GM23248 (cell line): ENCODE measurements around the gene ACTG1. TPM values are rescaled to one million over a fixed set of nuclear protein-coding genes. Genes with fewer than 3 reads are reported as not detected.

ENCODE experiments used
- DNase-seq: peaks from one replicate; pipeline ENCODE4 v3.0.0-alpha.2; 2015
- H2AFZ ChIP-seq: fragments of 200-600 bp; sonication (generic); 2 replicates; pipeline ENCODE4 v1.6.1; 2016; ENCODE audit warnings: antibody characterized with exemption
- H3F3A ChIP-seq: fragments of 200-600 bp; sonication (generic); 2 replicates; pipeline ENCODE4 v1.6.1; 2016; ENCODE audit warnings: mild to moderate bottlenecking, antibody characterized with exemption, mixed run types; ENCODE audit not compliant: insufficient read depth
- H3K27ac ChIP-seq: fragments of 200-600 bp; sonication (generic); 2 replicates; pipeline ENCODE4 v1.5.1; 2016; ENCODE audit warnings: mild to moderate bottlenecking
- H3K27me3 ChIP-seq: fragments of 200-600 bp; sonication (generic); replicated peaks from 2 replicates; pipeline ENCODE4 v1.6.1; 2016; ENCODE audit warnings: mild to moderate bottlenecking; ENCODE audit not compliant: insufficient read depth
- H3K36me3 ChIP-seq: fragments of 200-600 bp; sonication (generic); 2 replicates; pipeline ENCODE4 v1.6.1; 2016; ENCODE audit warnings: low read depth, mild to moderate bottlenecking
- H3K4me1 ChIP-seq: fragments of 200-600 bp; sonication (generic); 2 replicates; pipeline ENCODE4 v1.6.1; 2016; ENCODE audit warnings: mild to moderate bottlenecking; ENCODE audit not compliant: insufficient read depth
- H3K4me2 ChIP-seq: fragments of 200-600 bp; sonication (generic); one replicate; pipeline ENCODE4 v1.6.1; 2016; ENCODE audit warnings: mild to moderate bottlenecking; ENCODE audit not compliant: unreplicated experiment
- H3K4me3 ChIP-seq: fragments of 200-600 bp; sonication (generic); 2 replicates; pipeline ENCODE4 v1.5.1; 2016; ENCODE audit warnings: mild to moderate bottlenecking
- H3K79me2 ChIP-seq: fragments of 200-600 bp; sonication (generic); 2 replicates; pipeline ENCODE4 v1.6.1; 2016; ENCODE audit warnings: mild to moderate bottlenecking; ENCODE audit not compliant: insufficient read depth
- H3K9ac ChIP-seq: fragments of 200-600 bp; sonication (generic); 2 replicates; pipeline ENCODE4 v1.6.1; 2016; ENCODE audit warnings: mild to moderate bottlenecking
- H3K9me2 ChIP-seq: fragments of 200-600 bp; sonication (generic); 2 replicates; pipeline ENCODE4 v1.6.1; 2016; ENCODE audit warnings: mixed run types, mild to moderate bottlenecking, moderate library complexity; ENCODE audit not compliant: insufficient read depth
- H3K9me3 ChIP-seq: fragments of 200-600 bp; sonication (generic); one replicate; pipeline ENCODE4 v1.6.1; 2017; ENCODE audit warnings: low read depth
- H4K20me1 ChIP-seq: fragments of 200-600 bp; sonication (generic); 2 replicates; pipeline ENCODE4 v1.6.0; 2016; ENCODE audit not compliant: insufficient read depth
- EZH2 ChIP-seq: fragments of 200-600 bp; sonication (generic); IDR thresholded peaks from 2 replicates; pipeline ENCODE4 v1.6.1; 2018; ENCODE audit warnings: antibody characterized with exemption, mild to moderate bottlenecking; ENCODE audit not compliant: insufficient read depth, poor library complexity, severe bottlenecking
- EZH2phosphoT487 ChIP-seq: fragments of 200-600 bp; sonication (generic); IDR thresholded peaks from 2 replicates; pipeline ENCODE4 v1.6.1; 2018; ENCODE audit warnings: antibody characterized with exemption, moderate library complexity, mild to moderate bottlenecking, low read depth; ENCODE audit not compliant: insufficient read depth
- WGBS, 2 experiments: methylation state at CpG; one replicate each; pipeline ENCODE4 v1.1.6; 2015 to 2017; ENCODE audit warnings: low lambda C conversion rate in 2 of 2, low coverage in 1 of 2; ENCODE audit errors: missing lambda C conversion rate in 2 of 2; 5-methylcytosine and 5-hydroxymethylcytosine counted together
- in situ Hi-C: fragments of 300-500 bp; cut with MboI; formaldehyde crosslinking; loops from 2 replicates; pipeline ENCODE4 v1.15.0; 2020
- polyA plus RNA-seq: library from polyadenylated mRNA; unstranded; fragments of >200 nt; fragmentation: Nextera tagmentation; extraction: Ambion mirVana; gene quantifications from 2 replicates; pipeline ENCODE4 v1.2.1, GENCODE V29; 2016
- total RNA-seq: library from RNA; depleted of rRNA; stranded (reverse); fragments of >200 nt; shearing (Covaris generic); gene quantifications from 2 replicates; pipeline ENCODE4 v1.2.3, GENCODE V29; 2014

The ACTG1 gene
- total and polyA plus RNA-seq, 2 experiments from 2014 or later, result 3,778 to 9,349 TPM

DNA sequence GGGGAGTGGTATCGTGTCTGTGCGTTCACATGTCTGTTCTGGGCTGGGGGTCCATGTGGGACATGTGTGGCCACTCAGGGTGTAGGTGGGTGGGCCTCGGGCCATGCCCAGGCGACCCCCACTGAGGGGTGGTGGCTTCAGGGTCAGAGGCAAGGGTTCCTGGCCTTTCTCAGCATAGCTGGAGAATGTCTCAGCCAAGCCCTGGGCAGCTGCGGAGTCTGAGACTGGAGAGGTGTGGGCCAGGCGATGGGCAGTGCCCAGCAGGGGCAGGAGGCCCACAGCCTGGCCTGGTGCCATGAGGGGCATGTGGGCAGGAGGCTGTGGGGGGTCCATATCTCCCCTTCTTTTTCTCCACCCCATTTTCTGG, 16.8 kb upstream of the ACTG1 start:
- 47 to 55% methylated on average over 5 to 6 of the region's 6 CpGs for WGBS, 2 experiments
- no peak overlapping the region for H3K27ac ChIP-seq
- peaks cover 5% of the 10 kb centered on the region; the same call in 1 of the 2 replicates for H3K4me1 ChIP-seq
- no peak overlapping the region for H3K4me3 ChIP-seq
- H3K36me3 ChIP-seq, result no peaks in the 10 kb centered on the region
- no peaks in the 10 kb centered on the region for H3K9me3 ChIP-seq
- H3K9ac ChIP-seq, result no peak overlapping the region
- DNase-seq, result no peak
- H3K4me2 ChIP-seq, result no peak overlapping the region
- H3K79me2 ChIP-seq, result no peaks in the 10 kb centered on the region
- H4K20me1 ChIP-seq, result no peaks in the 10 kb centered on the region
- H3K27me3 ChIP-seq, result no peaks in the 10 kb centered on the region
- TF ChIP-seq EZH2phosphoT487 (no peak), EZH2 (no peak)
- in situ Hi-C loops, result no loop called here
- H2AFZ ChIP-seq, result no peak overlapping the region
- no peaks in the 10 kb centered on the region for H3K9me2 ChIP-seq
- no peaks in the 10 kb centered on the region for H3F3A ChIP-seq

DNA sequence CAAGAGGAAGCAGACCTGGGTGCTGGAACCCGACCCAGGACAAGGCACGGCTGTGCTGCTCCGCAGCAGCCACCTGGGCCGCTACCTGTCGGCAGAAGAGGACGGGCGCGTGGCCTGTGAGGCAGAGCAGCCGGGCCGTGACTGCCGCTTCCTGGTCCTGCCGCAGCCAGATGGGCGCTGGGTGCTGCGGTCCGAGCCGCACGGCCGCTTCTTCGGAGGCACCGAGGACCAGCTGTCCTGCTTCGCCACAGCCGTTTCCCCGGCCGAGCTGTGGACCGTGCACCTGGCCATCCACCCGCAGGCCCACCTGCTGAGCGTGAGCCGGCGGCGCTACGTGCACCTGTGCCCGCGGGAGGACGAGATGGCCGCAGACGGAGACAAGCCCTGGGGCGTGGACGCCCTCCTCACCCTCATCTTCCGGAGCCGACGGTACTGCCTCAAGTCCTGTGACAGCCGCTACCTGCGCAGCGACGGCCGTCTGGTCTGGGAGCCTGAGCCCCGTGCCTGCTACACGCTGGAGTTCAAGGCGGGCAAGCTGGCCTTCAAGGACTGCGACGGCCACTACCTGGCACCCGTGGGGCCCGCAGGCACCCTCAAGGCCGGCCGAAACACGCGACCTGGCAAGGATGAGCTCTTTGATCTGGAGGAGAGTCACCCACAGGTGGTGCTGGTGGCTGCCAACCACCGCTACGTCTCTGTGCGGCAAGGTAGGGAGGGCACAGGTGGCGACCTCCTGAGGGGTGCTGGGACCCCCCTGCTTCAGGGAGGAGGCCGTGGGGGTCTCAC, 16.2 kb upstream of the ACTG1 start:
- no peaks in the 10 kb centered on the region for H3K9me3 ChIP-seq
- no peaks in the 10 kb centered on the region for H3K36me3 ChIP-seq
- H3K27ac ChIP-seq, result no peak overlapping the region
- H3F3A ChIP-seq, result no peaks in the 10 kb centered on the region
- H3K9ac ChIP-seq, result no peak overlapping the region
- in situ Hi-C loops, result no loop called here
- peaks cover 5% of the 10 kb centered on the region; the same call in 1 of the 2 replicates for H3K4me1 ChIP-seq
- no peak overlapping the region for H3K4me3 ChIP-seq
- H3K27me3 ChIP-seq, result no peaks in the 10 kb centered on the region
- TF ChIP-seq EZH2 (no peak), EZH2phosphoT487 (no peak)
- H3K9me2 ChIP-seq, result no peaks in the 10 kb centered on the region
- H2AFZ ChIP-seq, result no peak overlapping the region
- no peak overlapping the region for H3K4me2 ChIP-seq
- no peaks in the 10 kb centered on the region for H3K79me2 ChIP-seq
- no peak for DNase-seq
- H4K20me1 ChIP-seq, result no peaks in the 10 kb centered on the region
- WGBS, 2 experiments, result 82 to 83% methylated on average over 43 to 62 of the region's 62 CpGs

- H3K79me2 ChIP-seq, result no peaks in the 10 kb centered on the region
- 67 to 81% methylated on average over 11 to 20 of the region's 20 CpGs for WGBS, 2 experiments
- no peaks in the 10 kb centered on the region for H3K9me2 ChIP-seq
- H3K27ac ChIP-seq, result no peak overlapping the region
- TF ChIP-seq EZH2phosphoT487, result no peak
- no peak for TF ChIP-seq EZH2
- in situ Hi-C loops, result no loop called here
- H3K27me3 ChIP-seq, result no peaks in the 10 kb centered on the region
- DNase-seq, result no peak
- H4K20me1 ChIP-seq, result no peaks in the 10 kb centered on the region
- no peak overlapping the region for H3K4me2 ChIP-seq
- no peak overlapping the region for H2AFZ ChIP-seq
- H3K4me1 ChIP-seq, result peaks cover 7% of the 10 kb centered on the region; the same call in 1 of the 2 replicates
- H3F3A ChIP-seq, result no peaks in the 10 kb centered on the region
- H3K4me3 ChIP-seq, result no peak overlapping the region
- no peak overlapping the region for H3K9ac ChIP-seq
- H3K9me3 ChIP-seq, result no peaks in the 10 kb centered on the region
- H3K36me3 ChIP-seq, result no peaks in the 10 kb centered on the region
These were observed 15.7 kb upstream of the ACTG1 start for GRCh38 chr17:81528384-81528650.

DNA sequence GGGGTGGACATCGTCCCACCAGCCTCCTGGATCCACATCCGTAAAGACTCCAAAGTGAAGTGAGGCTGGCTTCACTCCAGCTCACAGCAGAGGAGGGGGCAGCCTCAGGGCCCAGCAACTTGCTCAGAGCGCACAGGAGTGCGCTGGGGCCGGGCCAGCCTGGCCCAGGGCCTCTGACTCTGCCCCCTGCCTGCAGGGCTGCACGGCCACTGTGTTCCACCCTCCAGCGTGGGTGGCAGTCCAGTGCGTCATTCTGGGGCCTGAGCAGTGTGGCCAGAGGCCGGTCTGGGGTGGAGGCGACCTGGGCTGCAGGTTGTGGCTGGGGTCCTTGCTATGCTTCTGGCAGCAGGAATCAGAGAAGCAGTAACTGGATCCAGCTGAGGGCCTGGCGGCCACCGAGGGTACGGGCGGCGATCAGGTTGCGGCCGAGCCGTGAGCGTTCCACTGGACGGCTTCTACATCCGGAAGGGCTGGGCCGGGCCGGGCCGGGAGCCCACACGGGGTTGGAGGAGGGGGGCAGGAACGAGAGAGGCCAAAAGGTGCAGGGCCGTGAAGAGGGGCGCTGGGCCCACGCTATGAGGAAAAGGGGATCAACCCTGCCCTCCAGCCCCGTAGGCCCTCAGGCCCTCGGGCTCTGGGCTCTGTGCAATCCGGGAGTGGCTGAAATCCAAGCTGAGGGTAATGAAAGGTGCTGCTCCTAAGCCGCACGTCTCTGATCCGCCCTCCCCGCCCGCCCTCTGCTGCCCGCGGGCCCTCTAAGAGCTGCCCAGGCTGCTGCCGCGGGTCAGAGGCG, 15.2 kb upstream of the ACTG1 start, which contains the start of gene FSCN2:
Gene FSCN2, plus strand, starts transcription at position 787 of the 793 bp plus-strand sequence. CDS start 155 bp downstream, outside the sequence.
- peak; percentile 80 for DNase-seq
- Histone ChIP-seq H3K9me3 (no peaks in the 10 kb centered on the region), H3K9ac (no peak within 1 kb of the TSS), H3K4me2 (no peak within 1 kb of the TSS), H3K27ac (no peak within 1 kb of the TSS), H3K9me2 (no peaks in the 10 kb centered on the region), H2AFZ (no peak within 1 kb of the TSS), H3K79me2 (no peaks in the 10 kb centered on the region), H4K20me1 (no peaks in the 10 kb centered on the region), H3K27me3 (no peaks in the 10 kb centered on the region), H3F3A (no peaks in the 10 kb centered on the region), H3K4me1 (peaks cover 10% of the 10 kb centered on the region; the same call in 1 of the 2 replicates), H3K36me3 (no peaks in the 10 kb centered on the region), H3K4me3 (0 out of 2 replicates have a peak within 1 kb of the TSS, but pooled peaks have one; percentile 34)
- TF ChIP-seq EZH2phosphoT487, result no peak
- TF ChIP-seq EZH2, result no peak
- 21 to 33% methylated on average over 25 to 42 of the region's 42 CpGs for WGBS, 2 experiments
- in situ Hi-C loops, result no loop called here
